Mucosa of descending colon (tissue), 3 donors: ENCODE results near the gene SCN11A. TPM values are rescaled to one million over a fixed set of nuclear protein-coding genes. Genes with fewer than 3 reads are reported as not detected.
A peak's percentile ranks its signal among the peaks of the same experiment; 100 is the strongest.

Experiments used
- ATAC-seq: fragments of 200-7000 bp; cut with Tn5 transposase; one replicate; pipeline ENCODE4 v1.9.1; 2020; ENCODE audit warnings: mild to moderate bottlenecking, moderate library complexity
- DNase-seq, 3 donors: peaks; one replicate each; pipeline ENCODE4 v3.0.0-alpha.2; 2020
- H3K36me3 ChIP-seq: fragments of 200-600 bp; one replicate; pipeline ENCODE4 v1.8.0; 2021; ENCODE audit warnings: low read depth, mild to moderate bottlenecking
- H3K4me1 ChIP-seq: fragments of 200-600 bp; one replicate; pipeline ENCODE4 v1.8.0; 2021; ENCODE audit warnings: low read depth, mild to moderate bottlenecking
- H3K4me3 ChIP-seq: fragments of 200-600 bp; one replicate; pipeline ENCODE4 v1.8.0; 2021; ENCODE audit warnings: mild to moderate bottlenecking
- H3K9me3 ChIP-seq: fragments of 200-600 bp; one replicate; pipeline ENCODE4 v1.8.0; 2021; ENCODE audit warnings: mild to moderate bottlenecking
- CTCF ChIP-seq: fragments of 200-600 bp; IDR thresholded peaks from one replicate; pipeline ENCODE4 v1.8.0; 2022; ENCODE audit warnings: antibody characterized with exemption, mild to moderate bottlenecking
- intact Hi-C, 2 donors: fragments of 100-400 bp; cut with DNase I in 1 of 2; cut with micrococcal nuclease in 1 of 2; formaldehyde crosslinking; loops; one replicate each; pipeline versions ENCODE4 v1.11.0 to v1.11.1; 2022; cut with DNase I, micrococcal nuclease
- total RNA-seq, 3 donors: library from RNA; stranded (reverse); fragmentation: NEBNext Ultra II Directional in 2 of 3; extraction: Animal tissue kit (Norgen Biotek cat#: 25700) in 2 of 3; gene quantifications; one replicate each; pipeline versions ENCODE4 v1.2.1 to v1.2.4, GENCODE V29; 2021 to 2023
- donor health status: DM: no; HTN: no; CAD: no; lungs with moderate emphysema.
- donor health status: DM: no; HTN: no; CAD: no.
- donor health status: DM: no; HTN: yes; CAD: no.

SCN11A gene
- total RNA-seq, 3 donors from 2014 or later, result 0.23 to 2.1 (median 0.27) TPM

- intact Hi-C loops, result no loop called here
- no peak overlapping the region for H3K4me3 ChIP-seq
- ATAC-seq (no peak), DNase-seq (no peak)
- no peaks in the 10 kb centered on the region for H3K9me3 ChIP-seq
- no peaks in the 10 kb centered on the region for H3K4me1 ChIP-seq
- H3K36me3 ChIP-seq, result no peaks in the 10 kb centered on the region
- no peak for TF ChIP-seq CTCF
Measured at GRCh38 chr3:39094851-39095677, 43.3 kb upstream of the SCN11A start.

- no peak for TF ChIP-seq CTCF
- intact Hi-C loops, result no loop called here
- no peaks in the 10 kb centered on the region for H3K4me1 ChIP-seq
- H3K36me3 ChIP-seq, result no peaks in the 10 kb centered on the region
- H3K9me3 ChIP-seq, result no peaks in the 10 kb centered on the region
- ATAC-seq, result no peak
- no peak overlapping the region for H3K4me3 ChIP-seq
- no peak for DNase-seq
Measured at GRCh38 chr3:39090922-39091321, 39.2 kb upstream of the SCN11A start.

- Histone ChIP-seq H3K4me1 (no peaks in the 10 kb centered on the region), H3K9me3 (no peaks in the 10 kb centered on the region), H3K4me3 (no peak overlapping the region), H3K36me3 (no peaks in the 10 kb centered on the region)
- ATAC-seq, result no peak
- no peak for TF ChIP-seq CTCF
- no peak for DNase-seq
- intact Hi-C loops, result no loop called here
Measured at GRCh38 chr3:39088889-39089288, 37.1 kb upstream of the SCN11A start.

GRCh38 chr3:39088456-39088855, 36.7 kb upstream of the SCN11A start:
- TF ChIP-seq CTCF, result no peak
- ATAC-seq (no peak), DNase-seq (no peak)
- intact Hi-C loops, result no loop called here
- H3K9me3 ChIP-seq, result no peaks in the 10 kb centered on the region
- H3K4me3 ChIP-seq, result no peak overlapping the region
- H3K36me3 ChIP-seq, result no peaks in the 10 kb centered on the region
- no peaks in the 10 kb centered on the region for H3K4me1 ChIP-seq

- TF ChIP-seq CTCF, result no peak
- peak; percentile 17 for ATAC-seq
- H3K4me1 ChIP-seq, result no peaks in the 10 kb centered on the region
- DNase-seq, result no peak
- no peaks in the 10 kb centered on the region for H3K9me3 ChIP-seq
- H3K36me3 ChIP-seq, result no peaks in the 10 kb centered on the region
- no peak overlapping the region for H3K4me3 ChIP-seq
- intact Hi-C loops, result no loop called here
Measured at GRCh38 chr3:39086144-39086543, 34.4 kb upstream of the SCN11A start.
